NCI-H526 treated with DMSO at 0.1 percent for 48 hours (cell line): ENCODE data around the gene TBC1D8.

ENCODE experiments used
- DNase-seq: peaks from one replicate; lab custom pipeline; 2025; lab: John Stamatoyannopoulos, UW

The TBC1D8 gene

GRCh38 chr2:101111917-101112771 is 39.0 kb downstream of the TBC1D8 start:
- DNase-seq: no peak

- no peak for DNase-seq
These were observed 39.8 kb downstream of the TBC1D8 start for GRCh38 chr2:101111262-101111838.

DNA sequence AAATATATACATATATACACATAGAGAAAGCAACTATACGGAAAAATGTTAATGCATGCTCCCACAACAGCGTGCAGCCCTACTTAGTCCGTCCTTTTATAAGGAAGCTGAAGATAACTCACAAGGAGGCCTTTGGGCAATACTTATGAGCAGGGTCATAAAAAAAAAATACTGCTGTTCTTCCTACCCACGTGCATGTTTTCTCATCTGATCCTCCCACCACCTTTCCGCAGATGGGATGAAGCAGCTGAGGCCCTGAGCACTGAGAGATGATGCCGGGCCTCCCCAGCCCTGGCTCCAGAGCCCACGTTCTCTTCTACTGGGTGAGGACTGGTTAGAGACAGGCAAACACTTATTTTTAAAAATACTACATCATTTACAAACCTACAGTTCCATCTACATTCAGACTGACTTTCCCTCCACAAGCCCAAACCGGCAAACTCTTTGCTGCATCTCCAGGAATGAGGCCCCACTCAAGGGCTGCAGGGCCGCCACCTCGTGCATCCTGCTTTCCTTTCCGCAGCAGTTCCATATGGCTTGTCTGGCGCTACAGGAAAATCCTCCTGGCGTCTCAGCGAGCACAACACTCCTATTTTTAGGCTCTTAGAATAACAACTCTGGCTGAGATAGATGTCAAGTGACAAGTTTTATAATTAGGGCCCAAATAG is 41.6 kb downstream of the TBC1D8 start:
- DNase-seq: no peak

DNA sequence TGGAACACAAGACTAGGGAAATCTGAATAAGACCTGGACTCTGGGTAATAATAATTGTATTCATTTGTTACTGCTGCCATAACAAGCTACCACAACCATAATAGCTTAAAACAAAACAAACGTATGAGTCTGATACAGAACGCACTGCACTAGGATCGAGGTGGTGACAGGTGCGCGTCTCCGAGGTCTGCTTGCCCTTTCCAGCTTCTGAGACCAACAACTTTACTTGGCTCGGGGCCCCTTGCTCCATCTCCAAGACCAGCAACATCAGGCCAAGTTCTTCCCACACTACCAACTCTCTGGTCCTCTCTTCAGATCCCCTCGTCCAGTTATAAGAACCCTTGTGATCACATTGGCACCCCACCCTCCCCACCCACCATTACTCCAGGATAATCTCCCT is 42.8 kb downstream of the TBC1D8 start:
- DNase-seq: no peak

DNA sequence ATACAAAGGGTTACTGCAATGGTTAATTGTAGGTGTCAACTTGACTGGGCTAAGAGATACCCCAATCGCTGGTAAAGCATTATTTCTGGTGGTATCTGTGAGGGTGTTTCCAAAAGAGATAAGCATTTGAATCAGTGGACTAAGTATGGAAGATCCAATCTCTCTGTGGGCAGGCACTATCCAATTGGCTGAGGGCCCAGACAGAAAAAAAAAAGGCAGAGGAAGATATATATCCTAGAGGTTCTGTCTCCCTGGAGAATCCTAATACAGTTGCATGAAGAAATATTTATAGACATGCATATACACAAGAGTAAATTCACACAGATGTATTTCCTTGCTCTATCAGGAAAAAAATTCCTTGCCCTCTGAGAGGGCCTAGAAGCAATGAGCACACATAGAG is 43.9 kb downstream of the TBC1D8 start:
- no peak for DNase-seq

DNA sequence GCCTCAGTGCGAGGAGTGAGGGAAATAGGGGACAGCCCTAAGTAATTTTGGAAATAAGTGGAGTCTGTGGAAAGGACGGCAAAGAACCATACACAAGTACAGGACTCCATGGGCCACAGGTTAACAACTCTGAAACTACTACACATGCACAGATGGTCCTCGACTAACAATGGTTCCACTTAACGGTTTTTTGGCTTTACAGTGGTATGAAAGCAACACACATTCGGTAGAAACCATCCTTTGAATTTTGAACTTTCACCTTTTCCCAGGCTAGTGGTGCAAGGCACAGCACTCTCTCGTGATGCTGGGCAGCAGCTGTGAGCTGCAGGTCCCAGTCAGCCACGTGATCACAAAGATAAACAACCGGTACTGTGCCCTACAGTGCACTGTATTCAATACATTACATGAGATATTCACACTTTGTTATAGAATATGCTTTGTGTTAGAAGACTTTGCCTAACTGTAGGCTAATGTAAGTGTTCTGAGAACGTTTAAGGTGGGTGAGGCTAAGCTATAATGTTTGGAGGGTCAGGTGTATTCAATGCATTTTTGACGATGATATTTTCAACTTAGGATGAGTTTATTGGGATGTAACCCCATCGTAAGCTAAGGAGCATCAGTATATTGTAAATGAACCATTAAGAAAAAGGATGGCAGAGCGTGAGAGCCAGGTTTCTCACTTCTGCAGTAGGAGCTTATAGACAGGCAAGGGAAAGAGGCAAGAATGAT is 44.6 kb downstream of the TBC1D8 start:
- peak; percentile 25 for DNase-seq

DNA sequence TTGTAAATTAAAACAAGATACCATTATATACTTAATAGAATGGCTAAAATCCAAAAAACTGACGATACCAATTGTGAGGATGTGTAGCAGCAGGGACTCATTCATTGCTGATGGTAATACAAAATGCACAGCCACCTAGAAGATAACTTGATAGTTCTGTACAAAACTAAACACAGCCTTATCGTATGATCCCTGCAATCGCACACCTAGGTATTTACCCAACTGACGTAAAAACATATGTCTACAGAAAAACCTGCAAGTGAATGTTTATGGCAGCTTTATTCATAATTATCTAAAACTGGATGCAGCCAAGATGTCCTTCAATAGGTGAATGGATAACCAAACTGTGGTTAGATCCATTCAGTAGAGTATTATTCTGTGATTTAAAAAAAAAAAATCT is 45.5 kb downstream of the TBC1D8 start:
- DNase-seq: no peak

DNA sequence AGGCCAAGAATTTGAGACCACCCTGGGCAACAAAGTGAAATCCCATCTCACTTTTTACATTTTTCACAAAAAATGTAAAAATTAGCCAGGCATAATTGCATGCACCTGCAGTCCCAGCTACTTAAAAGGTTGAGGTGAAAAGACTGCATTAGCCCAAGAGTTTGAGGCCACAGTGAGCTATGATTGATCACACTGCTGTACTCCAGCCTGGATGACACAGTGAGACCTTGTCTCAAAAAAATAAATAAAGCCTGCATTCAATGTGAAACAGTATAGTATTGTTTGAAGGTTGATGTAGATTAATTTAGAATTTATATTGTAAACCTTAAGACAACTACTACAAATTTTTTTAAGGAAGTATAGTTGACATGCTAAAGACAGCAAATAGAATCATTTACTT is 53.5 kb downstream of the TBC1D8 start:
- no peak for DNase-seq

DNA sequence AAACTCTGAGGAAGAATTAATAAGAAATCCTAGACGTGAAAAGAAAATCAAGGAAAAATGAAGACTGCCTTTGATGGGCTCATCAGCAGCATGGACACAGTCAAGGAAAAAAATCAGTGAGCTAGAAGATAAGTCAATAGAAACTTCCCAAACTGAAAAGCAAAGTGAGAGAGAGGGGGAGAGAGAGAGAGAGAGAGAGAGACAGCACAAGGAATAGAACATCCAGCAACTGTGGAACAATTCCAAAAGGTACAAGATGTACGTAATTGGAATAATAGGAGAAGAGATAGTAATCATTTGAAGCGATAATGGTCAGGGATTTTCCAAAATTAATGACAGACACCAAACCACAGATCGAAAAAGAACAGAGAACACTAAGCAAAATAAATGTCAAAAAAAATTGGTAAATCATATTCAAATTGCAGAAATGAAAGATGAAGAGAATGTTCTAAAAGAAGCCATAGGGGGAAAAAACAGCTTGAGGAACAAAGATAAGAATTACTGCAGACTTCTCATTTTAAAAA is 54.5 kb downstream of the TBC1D8 start:
- DNase-seq: no peak

DNA sequence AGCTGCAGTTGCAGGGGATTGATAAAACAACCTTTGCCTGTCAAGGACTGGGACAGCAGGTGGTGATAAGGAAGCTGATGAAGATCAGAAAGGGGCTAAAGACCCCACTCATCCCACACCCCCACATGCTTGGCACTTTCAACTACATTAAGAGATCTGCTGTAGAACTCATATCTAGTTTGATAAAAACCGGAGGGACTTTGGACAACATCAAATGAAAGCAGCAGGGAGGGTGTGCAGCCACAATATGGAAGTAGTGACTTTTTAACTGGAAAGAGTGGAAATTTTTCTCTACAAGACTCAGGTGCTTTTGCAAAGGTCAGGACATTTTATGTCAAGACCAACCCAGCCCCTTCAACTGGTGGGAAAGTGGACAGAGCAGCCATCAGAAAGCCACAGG is 56.8 kb downstream of the TBC1D8 start:
- DNase-seq: no peak

DNA sequence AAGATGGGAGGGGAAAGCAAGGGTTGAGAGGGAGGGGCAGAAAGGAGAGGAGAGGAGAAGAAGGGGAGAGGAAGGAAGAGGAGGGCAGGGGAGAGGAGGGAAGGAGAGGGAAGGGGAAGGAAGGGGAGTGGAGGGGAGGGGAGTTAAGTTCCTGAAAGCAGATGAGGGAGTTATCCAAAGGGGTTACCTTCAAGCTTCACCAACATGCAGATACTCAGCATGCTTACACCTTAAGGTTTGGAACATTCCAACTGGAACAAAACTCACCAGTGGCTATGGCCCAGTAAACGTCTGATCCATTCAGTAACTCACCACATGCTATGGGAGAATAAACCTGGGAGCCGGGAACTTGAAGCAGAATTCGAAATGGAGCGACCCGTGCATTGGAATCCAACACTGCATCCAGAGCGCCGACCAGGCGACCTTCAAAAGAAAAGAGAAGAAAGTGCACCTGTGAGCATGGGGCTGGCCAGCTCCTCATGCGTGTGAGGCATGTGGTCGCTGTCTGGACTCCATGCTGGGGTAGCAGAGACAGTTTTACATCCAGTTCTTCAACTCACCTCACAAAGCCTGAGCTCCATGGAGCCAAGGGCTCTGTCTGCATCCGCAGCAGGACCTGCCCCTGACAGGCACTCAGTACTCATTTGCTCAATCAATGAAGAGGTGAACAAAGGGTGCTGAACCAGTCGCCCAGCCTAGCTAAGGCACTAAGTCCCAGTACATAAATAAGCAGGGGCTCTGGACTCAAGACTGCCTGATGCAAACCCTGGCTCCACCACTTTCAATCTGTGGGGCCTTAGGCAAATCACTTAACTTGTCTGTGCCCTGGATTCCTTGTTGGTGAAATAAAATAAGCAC is 61.0 kb downstream of the TBC1D8 start:
- DNase-seq: no peak

DNA sequence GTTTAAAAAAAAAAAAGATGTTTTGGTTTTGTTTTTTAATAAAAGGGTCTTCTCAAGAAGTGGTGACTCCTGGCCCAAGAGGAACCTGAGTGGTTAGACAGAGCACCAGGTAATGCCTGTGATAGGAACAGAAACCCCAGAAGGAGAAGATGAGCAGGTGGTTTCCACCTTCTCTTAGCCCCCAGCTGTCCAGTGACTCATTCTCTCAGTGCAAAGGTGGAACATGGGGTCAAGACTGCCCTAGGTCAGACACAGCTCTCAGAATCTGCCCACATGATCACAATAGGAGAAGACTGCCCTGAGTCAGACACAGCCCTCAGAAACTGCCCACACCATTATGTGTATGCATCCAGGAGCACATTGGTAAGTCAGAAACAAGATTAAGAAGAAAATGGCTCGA is 61.8 kb downstream of the TBC1D8 start:
- no peak for DNase-seq

DNA sequence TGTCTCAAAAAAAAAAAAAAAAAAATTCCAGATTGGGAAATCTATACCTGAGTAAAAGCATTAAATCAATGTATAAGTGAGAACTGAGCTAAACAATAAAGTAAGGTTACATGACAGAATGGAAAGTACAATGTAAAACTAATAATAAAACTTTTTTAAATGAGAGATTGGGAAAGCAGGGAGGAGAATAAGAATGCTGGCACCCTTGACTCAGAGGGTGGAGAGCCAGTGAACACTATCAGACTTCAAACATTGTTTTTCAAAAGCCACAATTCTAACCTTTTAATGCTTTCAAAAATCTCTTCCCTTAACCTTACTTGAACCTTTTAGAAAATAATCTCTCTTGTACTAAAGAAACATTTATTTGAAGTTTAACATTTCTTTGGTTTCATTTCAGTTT is 63.5 kb downstream of the TBC1D8 start:
- DNase-seq: no peak

DNA sequence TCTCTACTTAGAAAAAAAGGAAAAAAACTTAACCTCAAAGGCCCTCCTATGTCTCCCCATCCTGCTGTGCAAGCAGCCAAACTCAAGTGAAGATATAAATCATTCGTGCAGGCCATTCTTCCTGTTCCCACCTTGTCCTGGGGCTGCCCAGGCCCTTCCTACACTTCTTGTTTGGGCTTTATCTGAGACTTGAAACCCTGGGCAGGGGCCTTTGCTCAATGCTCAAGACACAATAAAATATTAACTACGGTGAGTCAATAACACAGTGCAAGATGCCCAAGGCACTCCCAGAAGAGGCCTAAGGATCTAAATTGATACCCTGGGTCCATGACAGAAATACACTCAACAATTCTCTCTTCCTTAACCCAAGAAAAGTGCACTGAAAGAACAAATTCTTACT is 67.6 kb downstream of the TBC1D8 start:
- DNase-seq: no peak

GRCh38 chr2:101082998-101083397 is 68.2 kb downstream of the TBC1D8 start:
- DNase-seq: no peak

GRCh38 chr2:101081375-101081907 is 69.7 kb downstream of the TBC1D8 start:
- DNase-seq: no peak

- DNase-seq: no peak
These were observed 70.7 kb downstream of the TBC1D8 start for GRCh38 chr2:101080211-101081068.

GRCh38 chr2:101076581-101076980 is 74.6 kb downstream of the TBC1D8 start:
- DNase-seq: no peak

- peak; percentile 83 for DNase-seq
These were observed 86.2 kb downstream of the TBC1D8 start for GRCh38 chr2:101064868-101065549.

- no peak for DNase-seq
These were observed 86.7 kb downstream of the TBC1D8 start for GRCh38 chr2:101064505-101064867.
